Natural killer cell (primary cell): ENCODE data around the gene HK2. TPM values are rescaled to one million over a fixed set of nuclear protein-coding genes. Genes with fewer than 3 reads are reported as not detected.

Source experiments
- ATAC-seq, 3 donors: fragments of 150-1000 bp in 2 of 3; fragments of 200-7000 bp in 1 of 3; cut with Tn5 transposase; 1 replicate in 1 of 3; 2 replicates in 2 of 3; pipeline ENCODE4 v1.10.0; 2021; ENCODE audit warnings: mild to moderate bottlenecking in 2 of 3, moderate library complexity in 2 of 3
- DNase-seq, 2 donors: peaks; one replicate each; pipeline versions ENCODE4 v3.0.0 to v3.0.0-alpha.2; 2013 to 2021; ENCODE audit warnings: mixed read lengths in 1 of 2
- H3K27ac ChIP-seq: one replicate; pipeline ENCODE4 v1.5.1; 2013; ENCODE audit warnings: mild to moderate bottlenecking, low read length
- H3K27me3 ChIP-seq: one replicate; pipeline ENCODE4 v1.6.1; 2013; ENCODE audit warnings: low read length; ENCODE audit not compliant: control insufficient read depth, insufficient read depth
- H3K36me3 ChIP-seq: one replicate; pipeline ENCODE4 v1.6.1; 2013; ENCODE audit warnings: low read length; ENCODE audit not compliant: control insufficient read depth, insufficient read depth
- H3K4me1 ChIP-seq: one replicate; pipeline ENCODE4 v1.6.1; 2013; ENCODE audit warnings: low read length; ENCODE audit not compliant: control insufficient read depth, insufficient read depth
- H3K4me3 ChIP-seq: one replicate; pipeline ENCODE4 v1.5.1; 2013; ENCODE audit warnings: low read length
- H3K9me3 ChIP-seq: one replicate; pipeline ENCODE4 v1.6.1; 2013; ENCODE audit warnings: low read length; ENCODE audit not compliant: control insufficient read depth, insufficient read depth
- H3K27ac Mint-ChIP-seq, 2 donors: one replicate each; pipeline ENCODE4 v1.8.0; 2022; ENCODE audit warnings: mild to moderate bottlenecking in 2 of 2, mixed read lengths in 2 of 2, moderate library complexity in 1 of 2
- H3K27me3 Mint-ChIP-seq, 2 donors: one replicate each; pipeline ENCODE4 v1.8.0; 2022; ENCODE audit warnings: low read depth in 2 of 2, mixed read lengths in 2 of 2
- H3K36me3 Mint-ChIP-seq: one replicate; pipeline ENCODE4 v1.8.0; 2022; ENCODE audit warnings: mixed read lengths
- H3K4me1 Mint-ChIP-seq, 2 donors: one replicate each; pipeline ENCODE4 v1.8.0; 2022; ENCODE audit warnings: mixed read lengths in 2 of 2
- H3K4me3 Mint-ChIP-seq: one replicate; pipeline ENCODE4 v1.8.0; 2022; ENCODE audit warnings: mild to moderate bottlenecking, moderate library complexity, mixed read lengths
- H3K9me3 Mint-ChIP-seq, 2 donors: one replicate each; pipeline ENCODE4 v1.8.0; 2022; ENCODE audit warnings: mixed read lengths in 2 of 2
- CTCF ChIP-seq: fragments of 200-600 bp; IDR thresholded peaks from one replicate; pipeline ENCODE4 v1.8.0; 2022; ENCODE audit warnings: antibody characterized with exemption
- WGBS: methylation state at CpG from one replicate; pipeline ENCODE4 v1.1.7; 2013; ENCODE audit warnings: missing lambda C conversion rate; ENCODE audit not compliant: insufficient coverage; 5-methylcytosine and 5-hydroxymethylcytosine counted together
- intact Hi-C: fragments of 100-400 bp; cut with micrococcal nuclease; formaldehyde crosslinking; loops from one replicate; pipeline ENCODE4 v1.14.2; 2022
- total RNA-seq, 4 donors: library from RNA; stranded (reverse); fragments of 120-200 nt in 1 of 4; gene quantifications; one replicate each; pipeline versions ENCODE4 v1.2.3 to v1.2.4, GENCODE V29; 2013 to 2022

HK2 gene
- total RNA-seq, 3 donors from 2014 or later (not counting 1 experiment from before 2014, with no cell fraction given), result 1.6 to 9.4 (median 3.5) TPM

- Mint-ChIP-seq H3K27me3 (peaks cover 13 to 15% of the 10 kb centered on the region in 2 donors), H3K4me3 (no peak overlapping the region), H3K27ac (no peak overlapping the region), H3K9me3 (no peaks in the 10 kb centered on the region), H3K4me1 (no peaks in the 10 kb centered on the region), H3K36me3 (no peaks in the 10 kb centered on the region)
- DNase-seq (no peak), ATAC-seq (no peak)
- Histone ChIP-seq H3K36me3 (no peaks in the 10 kb centered on the region), H3K9me3 (no peaks in the 10 kb centered on the region), H3K27me3 (peaks cover 2% of the 10 kb centered on the region), H3K4me1 (no peaks in the 10 kb centered on the region), H3K27ac (no peak overlapping the region), H3K4me3 (no peak overlapping the region)
- no peak for TF ChIP-seq CTCF
- 96% methylated on average over 5 of the region's 5 CpGs for WGBS
- intact Hi-C loops, result no loop called here
Observed at GRCh38 chr2:74806355-74806839, 27.5 kb upstream of the HK2 start.

DNA sequence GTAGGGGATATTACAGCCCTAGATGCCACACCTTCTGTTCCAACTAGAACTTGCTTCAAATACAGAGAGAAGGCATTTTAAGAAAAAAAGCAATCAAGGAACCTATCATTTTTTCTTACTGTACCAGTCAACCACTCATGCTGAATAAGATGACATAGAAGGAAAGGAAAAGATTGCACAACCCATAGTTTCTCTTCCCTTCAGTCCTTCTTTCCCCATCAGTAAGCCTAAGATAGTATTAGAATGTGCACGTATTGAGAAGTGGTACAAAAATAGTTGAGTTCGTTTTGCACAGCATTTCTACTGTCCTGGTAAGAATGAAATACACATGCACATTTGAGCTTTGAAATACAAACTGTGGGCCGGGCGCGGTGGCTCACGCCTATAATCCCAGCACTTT, 27.0 kb upstream of the HK2 start:
- peaks cover 2% of the 10 kb centered on the region for H3K27me3 ChIP-seq
- no peaks in the 10 kb centered on the region for H3K36me3 ChIP-seq
- Mint-ChIP-seq H3K4me1 (no peaks in the 10 kb centered on the region), H3K4me3 (no peak overlapping the region), H3K27me3 (peaks cover 8 to 17% of the 10 kb centered on the region in 2 donors), H3K36me3 (no peaks in the 10 kb centered on the region), H3K9me3 (no peaks in the 10 kb centered on the region), H3K27ac (no peak overlapping the region)
- ATAC-seq, result no peak
- TF ChIP-seq CTCF, result no peak
- H3K4me3 ChIP-seq, result no peak overlapping the region
- no peaks in the 10 kb centered on the region for H3K4me1 ChIP-seq
- H3K27ac ChIP-seq, result no peak overlapping the region
- no peaks in the 10 kb centered on the region for H3K9me3 ChIP-seq
- 55% methylated on average over 2 of the region's 6 CpGs for WGBS
- no peak for DNase-seq
- intact Hi-C loops, result no loop called here

GRCh38 chr2:74812787-74813590, 20.9 kb upstream of the HK2 start:
- no peaks in the 10 kb centered on the region for H3K4me1 ChIP-seq
- H3K4me3 Mint-ChIP-seq, result no peak overlapping the region
- H3K9me3 ChIP-seq, result no peaks in the 10 kb centered on the region
- ATAC-seq, result no peak
- intact Hi-C loops, result no loop called here
- H3K36me3 Mint-ChIP-seq, result no peaks in the 10 kb centered on the region
- H3K36me3 ChIP-seq, result no peaks in the 10 kb centered on the region
- no peak for DNase-seq
- H3K4me3 ChIP-seq, result no peak overlapping the region
- H3K4me1 Mint-ChIP-seq, result no peaks in the 10 kb centered on the region
- TF ChIP-seq CTCF, result no peak
- H3K27ac Mint-ChIP-seq, result no peak overlapping the region
- H3K27me3 ChIP-seq, result no peaks in the 10 kb centered on the region
- 95% methylated on average over 6 of the region's 7 CpGs for whole genome bisulfite sequencing
- H3K27me3 Mint-ChIP-seq, result peaks cover 17 to 26% of the 10 kb centered on the region in 2 donors
- H3K9me3 Mint-ChIP-seq, result no peaks in the 10 kb centered on the region
- no peak overlapping the region for H3K27ac ChIP-seq
